Tibial nerve (tissue), 4 donors: ENCODE results near the gene SNED1.

ENCODE experiments used
- CTCF ChIP-seq, 5 experiments: fragments of 200-600 bp in 3 of 5; fragments of 450-650 bp in 2 of 5; sonication (generic) in 3 of 5; IDR thresholded peaks; one replicate each; pipeline ENCODE4 v1.5.1; 2016 to 2019; ENCODE audit warnings: antibody characterized with exemption in 5 of 5, mild to moderate bottlenecking in 3 of 5, moderate library complexity in 2 of 5
- EP300 ChIP-seq, 2 donors: sonication (generic); formaldehyde crosslinking; IDR thresholded peaks; one replicate each; pipeline ENCODE4 v1.6.1; 2017; ENCODE audit warnings: antibody characterized with exemption in 2 of 2, mild to moderate bottlenecking in 1 of 2

- TF ChIP-seq EP300 (IDR thresholded peaks at IDR 0.05): no peak
- no peak for TF ChIP-seq CTCF (IDR thresholded peaks at IDR 0.05)
Observed at GRCh38 chr2:240974771-240975572, 23.4 kb upstream of the SNED1 start.
